ENCODE measurements around the gene PPP1R26.

The PPP1R26 gene

GRCh38 chr9:135461936-135462335, 17.6 kb upstream of the PPP1R26 start:
- Histone ChIP-seq H3K36me3 (no peaks in the 10 kb centered on the region), H3K9me3 (ENCODE audit: severe bottlenecking) (no peaks in the 10 kb centered on the region), H3K4me3 (ENCODE audit: low read depth, low read length) (no peak overlapping the region), H3K27me3 (ENCODE audit: insufficient read depth, low read depth, severe bottlenecking) (no peaks in the 10 kb centered on the region), H3K27ac (no peak overlapping the region)
- TF ChIP-seq, protein P1, sequence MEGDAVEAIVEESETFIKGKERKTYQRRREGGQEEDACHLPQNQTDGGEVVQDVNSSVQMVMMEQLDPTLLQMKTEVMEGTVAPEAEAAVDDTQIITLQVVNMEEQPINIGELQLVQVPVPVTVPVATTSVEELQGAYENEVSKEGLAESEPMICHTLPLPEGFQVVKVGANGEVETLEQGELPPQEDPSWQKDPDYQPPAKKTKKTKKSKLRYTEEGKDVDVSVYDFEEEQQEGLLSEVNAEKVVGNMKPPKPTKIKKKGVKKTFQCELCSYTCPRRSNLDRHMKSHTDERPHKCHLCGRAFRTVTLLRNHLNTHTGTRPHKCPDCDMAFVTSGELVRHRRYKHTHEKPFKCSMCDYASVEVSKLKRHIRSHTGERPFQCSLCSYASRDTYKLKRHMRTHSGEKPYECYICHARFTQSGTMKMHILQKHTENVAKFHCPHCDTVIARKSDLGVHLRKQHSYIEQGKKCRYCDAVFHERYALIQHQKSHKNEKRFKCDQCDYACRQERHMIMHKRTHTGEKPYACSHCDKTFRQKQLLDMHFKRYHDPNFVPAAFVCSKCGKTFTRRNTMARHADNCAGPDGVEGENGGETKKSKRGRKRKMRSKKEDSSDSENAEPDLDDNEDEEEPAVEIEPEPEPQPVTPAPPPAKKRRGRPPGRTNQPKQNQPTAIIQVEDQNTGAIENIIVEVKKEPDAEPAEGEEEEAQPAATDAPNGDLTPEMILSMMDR (IDR thresholded peaks at IDR 0.05; ENCODE audit: low read depth, low read length): no peak
- DNase-seq: no peak

- no peaks in the 10 kb centered on the region for H3K27me3 ChIP-seq (ENCODE audit: insufficient read depth, low read depth, severe bottlenecking)
- peak; percentile 30 for DNase-seq
- H3K9me3 ChIP-seq (ENCODE audit: severe bottlenecking): no peaks in the 10 kb centered on the region
- H3K4me3 ChIP-seq (ENCODE audit: low read depth, low read length): no peak overlapping the region
- no peak overlapping the region for H3K27ac ChIP-seq
- no peaks in the 10 kb centered on the region for H3K36me3 ChIP-seq
- TF ChIP-seq, protein P1 (IDR thresholded peaks at IDR 0.05; ENCODE audit: low read depth, low read length): no peak
These were observed 16.4 kb upstream of the PPP1R26 start for GRCh38 chr9:135463140-135463539.

DNA sequence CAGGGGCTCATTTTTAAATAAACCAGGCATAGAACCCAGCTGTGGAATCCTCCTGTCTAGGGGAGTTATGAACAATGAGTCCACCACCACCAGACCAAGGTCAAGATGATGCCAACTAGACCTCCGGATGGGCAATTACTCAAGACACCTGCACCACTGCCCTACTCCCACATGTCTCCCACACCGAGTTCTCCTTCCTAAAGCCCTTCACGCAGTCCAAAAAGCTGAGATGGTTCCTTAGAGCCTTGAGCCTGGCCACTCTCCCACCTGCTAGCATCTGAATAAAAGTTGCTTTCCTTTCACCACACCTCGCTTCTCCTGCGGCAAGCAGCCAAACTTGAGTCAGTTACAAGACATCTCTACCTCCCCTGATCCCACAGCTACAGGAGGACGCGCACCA, 15.4 kb upstream of the PPP1R26 start:
- H3K4me3 ChIP-seq (ENCODE audit: low read depth, low read length): no peak overlapping the region
- no peaks in the 10 kb centered on the region for H3K27me3 ChIP-seq (ENCODE audit: insufficient read depth, low read depth, severe bottlenecking)
- DNase-seq: no peak
- H3K27ac ChIP-seq: no peak overlapping the region
- no peaks in the 10 kb centered on the region for H3K36me3 ChIP-seq
- no peaks in the 10 kb centered on the region for H3K9me3 ChIP-seq (ENCODE audit: severe bottlenecking)
- TF ChIP-seq, protein P1 (IDR thresholded peaks at IDR 0.05; ENCODE audit: low read depth, low read length): no peak

DNA sequence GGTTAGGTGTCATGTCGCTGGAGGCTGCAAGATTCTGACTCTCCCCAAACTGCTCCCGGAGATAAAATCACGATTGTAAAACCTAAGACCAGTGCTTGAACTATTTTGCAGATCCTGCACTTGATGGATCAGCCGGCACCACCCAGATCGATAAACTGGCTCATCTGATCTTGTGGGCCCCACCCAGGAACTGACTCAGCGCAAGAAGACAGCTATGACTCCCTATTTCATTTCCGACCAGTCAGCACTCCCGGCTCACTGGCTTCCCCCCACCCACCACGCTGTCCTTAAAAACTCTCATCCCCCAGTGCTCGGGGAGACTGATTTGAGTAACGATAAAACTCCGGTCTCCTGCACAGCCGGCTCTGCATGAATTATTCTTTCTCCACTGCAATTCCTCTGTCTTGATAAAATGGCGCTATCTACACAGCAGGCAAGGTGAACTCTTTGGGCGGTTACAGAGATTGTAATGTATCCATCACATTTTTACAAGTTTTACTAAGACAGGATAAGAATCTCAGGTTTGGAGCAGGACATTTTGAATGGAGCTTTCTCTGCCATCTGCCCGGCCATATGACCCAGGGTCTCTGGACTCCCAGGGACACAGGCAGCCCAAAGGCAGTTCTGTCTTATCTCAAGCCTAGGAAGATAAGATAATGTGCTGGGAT, 10.6 kb upstream of the PPP1R26 start:
- TF ChIP-seq, protein P1 (IDR thresholded peaks at IDR 0.05; ENCODE audit: low read depth, low read length): no peak
- peak overlapping the region; percentile 44 for H3K4me3 ChIP-seq (ENCODE audit: low read depth, low read length)
- peak overlapping the region; percentile 65 for H3K27ac ChIP-seq
- DNase-seq: peak; percentile 72
- H3K36me3 ChIP-seq: no peaks in the 10 kb centered on the region
- no peaks in the 10 kb centered on the region for H3K27me3 ChIP-seq (ENCODE audit: insufficient read depth, low read depth, severe bottlenecking)
- H3K9me3 ChIP-seq (ENCODE audit: severe bottlenecking): no peaks in the 10 kb centered on the region

- H3K36me3 ChIP-seq: no peaks in the 10 kb centered on the region
- no peak overlapping the region for H3K27ac ChIP-seq
- no peaks in the 10 kb centered on the region for H3K27me3 ChIP-seq (ENCODE audit: insufficient read depth, low read depth, severe bottlenecking)
- no peaks in the 10 kb centered on the region for H3K9me3 ChIP-seq (ENCODE audit: severe bottlenecking)
- TF ChIP-seq, protein P1 (IDR thresholded peaks at IDR 0.05; ENCODE audit: low read depth, low read length): no peak
- no peak overlapping the region for H3K4me3 ChIP-seq (ENCODE audit: low read depth, low read length)
- no peak for DNase-seq
These were observed 7.6 kb upstream of the PPP1R26 start for GRCh38 chr9:135471791-135472640.
